ENCODE results near the gene PPP1R12B.
"Not testable (repeated sequence)": the region's sequence is repeated elsewhere in the genome, so short reads cannot be mapped to it uniquely, and the experiment has no call there.

The PPP1R12B gene

GRCh38 chr1:202410251-202410650, 61.8 kb downstream of the PPP1R12B start:
- H3K27me3 ChIP-seq (ENCODE audit: insufficient read depth, low read length, poor library complexity); H3K27ac ChIP-seq (ENCODE audit: low read length); H3K4me2 ChIP-seq (ENCODE audit: insufficient read depth, low read length); H3K4me1 ChIP-seq (ENCODE audit: insufficient read depth, low read length); H3K4me3 ChIP-seq (ENCODE audit: low read depth in 1 of 2, low read length in 2 of 2); H3K9ac ChIP-seq (ENCODE audit: low read depth, low read length); H4K20me1 ChIP-seq (ENCODE audit: insufficient read depth, low read length); ATAC-seq (ENCODE audit: insufficient read depth, low read depth); DNase-seq; H3K9me3 ChIP-seq (ENCODE audit: insufficient read depth, low read length, severe bottlenecking); H3K79me2 ChIP-seq (ENCODE audit: insufficient read depth, low read length); H3K36me3 ChIP-seq (ENCODE audit: insufficient read depth, low read length); H2AFZ ChIP-seq (ENCODE audit: low read depth, low read length): not testable (repeated sequence)

GRCh38 chr1:202410854-202411357, 62.4 kb downstream of the PPP1R12B start:
- not testable (repeated sequence) for DNase-seq; H3K27ac ChIP-seq (ENCODE audit: low read length)

GRCh38 chr1:202411422-202411821, 62.9 kb downstream of the PPP1R12B start:
- Histone ChIP-seq H3K27ac (ENCODE audit: low read length) (no peak overlapping the region), H2AFZ (ENCODE audit: low read depth, low read length) (no peak overlapping the region)

More at GRCh38 chr1:202410854-202411357, 62.4 kb downstream of the PPP1R12B start:
- H3K9me3 ChIP-seq (ENCODE audit: insufficient read depth, low read length, severe bottlenecking); H2AFZ ChIP-seq (ENCODE audit: low read depth, low read length); H3K27me3 ChIP-seq (ENCODE audit: insufficient read depth, low read length, poor library complexity); H3K4me1 ChIP-seq (ENCODE audit: insufficient read depth, low read length); H3K4me3 ChIP-seq (ENCODE audit: low read depth in 1 of 2, low read length in 2 of 2); H3K4me2 ChIP-seq (ENCODE audit: insufficient read depth, low read length); ATAC-seq (ENCODE audit: insufficient read depth, low read depth); H3K79me2 ChIP-seq (ENCODE audit: insufficient read depth, low read length); H3K36me3 ChIP-seq (ENCODE audit: insufficient read depth, low read length); H4K20me1 ChIP-seq (ENCODE audit: insufficient read depth, low read length); H3K9ac ChIP-seq (ENCODE audit: low read depth, low read length): not testable (repeated sequence)

GRCh38 chr1:202412421-202412820, 63.9 kb downstream of the PPP1R12B start:
- H3K36me3 ChIP-seq (ENCODE audit: insufficient read depth, low read length); H3K27ac ChIP-seq (ENCODE audit: low read length); H2AFZ ChIP-seq (ENCODE audit: low read depth, low read length); DNase-seq; H3K9ac ChIP-seq (ENCODE audit: low read depth, low read length); H3K4me1 ChIP-seq (ENCODE audit: insufficient read depth, low read length); H3K4me2 ChIP-seq (ENCODE audit: insufficient read depth, low read length); H4K20me1 ChIP-seq (ENCODE audit: insufficient read depth, low read length); H3K79me2 ChIP-seq (ENCODE audit: insufficient read depth, low read length); H3K27me3 ChIP-seq (ENCODE audit: insufficient read depth, low read length, poor library complexity); ATAC-seq (ENCODE audit: insufficient read depth, low read depth); H3K9me3 ChIP-seq (ENCODE audit: insufficient read depth, low read length, severe bottlenecking); H3K4me3 ChIP-seq (ENCODE audit: low read depth in 1 of 2, low read length in 2 of 2): not testable (repeated sequence)

More at GRCh38 chr1:202411422-202411821, 62.9 kb downstream of the PPP1R12B start:
- H3K36me3 ChIP-seq (ENCODE audit: insufficient read depth, low read length): no peaks in the 10 kb centered on the region
- no peak for ATAC-seq (ENCODE audit: insufficient read depth, low read depth)
- no peak for DNase-seq
- H3K9me3 ChIP-seq (ENCODE audit: insufficient read depth, low read length, severe bottlenecking): no peaks in the 10 kb centered on the region
- no peaks in the 10 kb centered on the region; the same call in 1 of the 2 replicates for H4K20me1 ChIP-seq (ENCODE audit: insufficient read depth, low read length)
- H3K79me2 ChIP-seq (ENCODE audit: insufficient read depth, low read length): no peaks in the 10 kb centered on the region
- H3K4me3 ChIP-seq (ENCODE audit: low read depth in 1 of 2, low read length in 2 of 2): no peak overlapping the region
- no peak overlapping the region for H3K4me2 ChIP-seq (ENCODE audit: insufficient read depth, low read length)
- H3K27me3 ChIP-seq (ENCODE audit: insufficient read depth, low read length, poor library complexity): no peaks in the 10 kb centered on the region
- no peak for TF ChIP-seq CTCF (IDR thresholded peaks at IDR 0.05; ENCODE audit: borderline replicate concordance, extremely low read depth, low read length, poor library complexity, severe bottlenecking)
- TF ChIP-seq EZH2 (IDR thresholded peaks at IDR 0.05; ENCODE audit: borderline replicate concordance, low read depth, low read length, severe bottlenecking): no peak
- H3K4me1 ChIP-seq (ENCODE audit: insufficient read depth, low read length): no peaks in the 10 kb centered on the region
- H3K9ac ChIP-seq (ENCODE audit: low read depth, low read length): no peak overlapping the region

- Histone ChIP-seq H3K79me2 (ENCODE audit: insufficient read depth, low read length) (no peaks in the 10 kb centered on the region), H2AFZ (ENCODE audit: low read depth, low read length) (no peak overlapping the region), H3K4me1 (ENCODE audit: insufficient read depth, low read length) (no peaks in the 10 kb centered on the region), H3K4me3 (ENCODE audit: low read depth in 1 of 2, low read length in 2 of 2) (no peak overlapping the region), H3K9me3 (ENCODE audit: insufficient read depth, low read length, severe bottlenecking) (no peaks in the 10 kb centered on the region), H3K4me2 (ENCODE audit: insufficient read depth, low read length) (no peak overlapping the region), H3K27ac (ENCODE audit: low read length) (no peak overlapping the region), H4K20me1 (ENCODE audit: insufficient read depth, low read length) (no peaks in the 10 kb centered on the region), H3K27me3 (ENCODE audit: insufficient read depth, low read length, poor library complexity) (no peaks in the 10 kb centered on the region), H3K9ac (ENCODE audit: low read depth, low read length) (no peak overlapping the region), H3K36me3 (ENCODE audit: insufficient read depth, low read length) (no peaks in the 10 kb centered on the region)
- DNase-seq: no peak
- no peak for TF ChIP-seq EZH2 (IDR thresholded peaks at IDR 0.05; ENCODE audit: borderline replicate concordance, low read depth, low read length, severe bottlenecking)
- TF ChIP-seq CTCF (IDR thresholded peaks at IDR 0.05; ENCODE audit: borderline replicate concordance, extremely low read depth, low read length, poor library complexity, severe bottlenecking): no peak
- no peak for ATAC-seq (ENCODE audit: insufficient read depth, low read depth)
These were observed 68.1 kb downstream of the PPP1R12B start for GRCh38 chr1:202416641-202417040.

GRCh38 chr1:202417141-202417540, 68.6 kb downstream of the PPP1R12B start:
- H3K27me3 ChIP-seq (ENCODE audit: insufficient read depth, low read length, poor library complexity); H3K36me3 ChIP-seq (ENCODE audit: insufficient read depth, low read length); H3K9me3 ChIP-seq (ENCODE audit: insufficient read depth, low read length, severe bottlenecking); H2AFZ ChIP-seq (ENCODE audit: low read depth, low read length); H3K79me2 ChIP-seq (ENCODE audit: insufficient read depth, low read length); H3K9ac ChIP-seq (ENCODE audit: low read depth, low read length); H3K4me3 ChIP-seq (ENCODE audit: low read depth in 1 of 2, low read length in 2 of 2); H3K27ac ChIP-seq (ENCODE audit: low read length); ATAC-seq (ENCODE audit: insufficient read depth, low read depth); H3K4me1 ChIP-seq (ENCODE audit: insufficient read depth, low read length); H3K4me2 ChIP-seq (ENCODE audit: insufficient read depth, low read length); H4K20me1 ChIP-seq (ENCODE audit: insufficient read depth, low read length); DNase-seq: not testable (repeated sequence)

- not testable (repeated sequence) for DNase-seq
These were observed 69.3 kb downstream of the PPP1R12B start for GRCh38 chr1:202417762-202418201.

More at GRCh38 chr1:202417762-202418201, 69.3 kb downstream of the PPP1R12B start:
- H2AFZ ChIP-seq (ENCODE audit: low read depth, low read length); H3K4me2 ChIP-seq (ENCODE audit: insufficient read depth, low read length); H3K27ac ChIP-seq (ENCODE audit: low read length); H3K9me3 ChIP-seq (ENCODE audit: insufficient read depth, low read length, severe bottlenecking); ATAC-seq (ENCODE audit: insufficient read depth, low read depth); H3K9ac ChIP-seq (ENCODE audit: low read depth, low read length); H4K20me1 ChIP-seq (ENCODE audit: insufficient read depth, low read length); H3K27me3 ChIP-seq (ENCODE audit: insufficient read depth, low read length, poor library complexity); H3K79me2 ChIP-seq (ENCODE audit: insufficient read depth, low read length); H3K4me3 ChIP-seq (ENCODE audit: low read depth in 1 of 2, low read length in 2 of 2); H3K36me3 ChIP-seq (ENCODE audit: insufficient read depth, low read length); H3K4me1 ChIP-seq (ENCODE audit: insufficient read depth, low read length): not testable (repeated sequence)
